Left forelimb (tissue), 1 donor: Measurements from ENCODE around the gene ATP6V1G3.
"Not testable (repeated sequence)": the region's sequence is repeated elsewhere in the genome, so short reads cannot be mapped to it uniquely, and the experiment has no call there.

Experiments
- DNase-seq: peaks from one replicate; pipeline ENCODE4 v3.0.0-alpha.2; 2018; ENCODE audit warnings: low spot score

The ATP6V1G3 gene

GRCh38 chr1:198496216-198497143 lies 44.0 kb downstream of the ATP6V1G3 start:
- DNase-seq: no peak

- no peak for DNase-seq
These were observed 44.8 kb downstream of the ATP6V1G3 start for GRCh38 chr1:198495631-198496030.

- no peak for DNase-seq
These were observed 45.8 kb downstream of the ATP6V1G3 start for GRCh38 chr1:198494658-198495103.

- no peak for DNase-seq
These were observed 46.3 kb downstream of the ATP6V1G3 start for GRCh38 chr1:198494139-198494538.

DNA sequence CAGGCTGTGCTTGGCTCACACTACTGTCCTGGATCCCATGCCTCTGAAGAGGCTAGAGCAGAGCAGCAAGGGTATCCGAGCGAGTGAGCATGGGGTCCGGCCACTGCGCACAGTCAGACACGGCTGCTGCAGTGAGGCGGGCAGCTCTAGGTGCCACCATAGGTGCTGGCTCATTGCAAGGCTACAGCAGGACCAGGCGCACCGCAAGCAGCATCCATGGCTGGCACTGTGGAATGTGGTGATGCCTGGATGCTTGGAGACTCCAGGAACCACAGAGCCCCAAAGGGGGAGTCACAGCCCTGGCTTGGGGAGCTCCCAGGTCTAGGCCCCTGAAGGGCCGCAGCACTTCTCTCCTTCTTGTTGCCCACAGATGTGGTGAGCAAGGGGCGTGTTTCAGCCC lies 47.2 kb downstream of the ATP6V1G3 start:
- DNase-seq: no peak

DNA sequence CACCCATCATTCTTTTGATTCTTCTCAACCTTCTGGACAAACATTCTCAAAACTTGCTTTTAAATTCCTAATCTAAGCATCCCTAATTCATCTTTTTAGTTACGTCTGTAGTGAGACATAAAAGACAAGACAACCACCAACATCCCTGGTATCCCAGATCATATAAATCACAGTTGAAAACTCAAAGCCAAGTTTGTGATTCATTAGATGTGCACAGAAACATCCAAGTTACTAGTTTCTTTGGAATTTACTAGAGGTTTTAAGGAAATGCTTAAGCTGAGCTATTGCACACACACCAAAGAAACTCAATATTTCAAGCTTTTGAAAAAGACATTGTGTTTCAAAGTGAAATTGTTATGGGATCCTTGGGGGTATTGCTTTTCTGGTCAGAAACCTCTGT lies 47.6 kb downstream of the ATP6V1G3 start:
- DNase-seq: no peak

DNA sequence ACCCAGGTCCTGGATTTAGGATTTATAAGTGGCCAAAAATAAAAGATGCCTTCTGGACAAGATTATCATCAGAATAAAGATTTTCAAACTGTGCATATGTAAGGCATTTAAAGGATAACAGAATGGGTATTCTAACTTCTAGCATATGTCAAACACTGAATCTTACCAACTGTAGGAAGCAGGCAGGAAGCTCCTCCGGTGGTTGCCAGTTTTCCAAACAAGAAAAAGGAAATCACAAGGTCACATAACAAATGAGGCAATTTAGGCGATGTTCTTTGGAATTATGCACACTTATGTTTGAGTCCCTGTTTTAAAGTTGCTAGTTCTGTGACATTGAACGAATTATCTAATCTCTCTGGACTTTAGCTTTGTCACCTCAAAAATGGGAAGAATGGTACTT lies 48.9 kb downstream of the ATP6V1G3 start:
- DNase-seq: no peak

DNA sequence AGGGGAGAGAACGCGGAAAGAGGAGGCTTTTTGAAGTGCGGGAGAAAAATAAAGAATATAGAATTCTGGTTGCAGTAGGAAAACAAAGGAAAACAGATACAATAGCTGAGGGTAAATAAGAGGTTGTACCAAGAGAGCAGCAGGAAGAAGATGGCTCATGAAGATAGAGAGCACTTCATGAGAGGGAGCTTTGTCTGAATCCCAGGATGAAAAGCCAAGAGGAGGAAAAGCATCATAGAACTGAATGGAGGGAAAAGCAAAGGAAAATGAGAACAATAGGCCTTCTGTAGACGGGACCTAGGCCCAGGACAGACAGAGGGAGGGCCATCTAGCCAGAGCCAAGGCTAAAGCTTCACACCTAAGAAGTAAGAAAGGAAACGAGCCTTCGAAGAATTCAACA lies 49.5 kb downstream of the ATP6V1G3 start:
- no peak for DNase-seq

DNA sequence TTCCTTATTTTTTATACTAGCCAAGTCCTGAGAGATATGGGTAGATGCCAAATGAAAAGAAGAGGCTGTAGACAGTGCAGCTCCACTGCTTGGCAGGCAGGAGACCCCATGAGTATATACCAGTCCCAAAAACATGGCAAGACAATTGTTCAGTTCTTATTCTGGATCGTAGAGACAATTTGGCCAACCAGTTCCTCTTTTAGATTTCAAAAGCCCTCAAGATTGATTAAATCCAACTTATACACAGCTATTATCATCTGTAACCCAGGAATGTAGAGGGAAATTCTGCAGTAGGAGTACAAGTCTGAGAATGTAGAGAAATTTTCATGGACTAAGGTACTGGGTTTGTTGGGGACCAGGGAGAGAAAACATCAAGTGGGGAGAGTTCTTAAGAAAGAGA lies 50.3 kb downstream of the ATP6V1G3 start:
- no peak for DNase-seq

DNA sequence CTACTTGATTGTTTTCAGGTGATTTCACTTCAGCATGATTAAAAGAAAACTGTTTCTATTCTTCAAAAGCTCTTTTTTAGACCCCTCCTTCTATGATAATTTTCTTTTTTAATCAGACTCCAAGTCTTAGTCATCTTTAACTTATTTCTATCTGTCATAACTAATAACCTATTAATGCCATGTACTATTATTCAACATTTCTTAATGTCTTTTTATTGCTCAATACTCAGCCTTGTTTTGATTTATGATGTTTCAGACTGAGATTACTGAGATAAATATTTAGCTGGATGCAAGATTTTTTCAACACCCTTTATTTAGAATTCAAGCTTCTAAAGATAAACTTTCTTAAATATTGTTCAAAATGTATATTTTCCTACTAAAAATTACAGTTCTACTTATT lies 53.6 kb downstream of the ATP6V1G3 start:
- DNase-seq: no peak

DNA sequence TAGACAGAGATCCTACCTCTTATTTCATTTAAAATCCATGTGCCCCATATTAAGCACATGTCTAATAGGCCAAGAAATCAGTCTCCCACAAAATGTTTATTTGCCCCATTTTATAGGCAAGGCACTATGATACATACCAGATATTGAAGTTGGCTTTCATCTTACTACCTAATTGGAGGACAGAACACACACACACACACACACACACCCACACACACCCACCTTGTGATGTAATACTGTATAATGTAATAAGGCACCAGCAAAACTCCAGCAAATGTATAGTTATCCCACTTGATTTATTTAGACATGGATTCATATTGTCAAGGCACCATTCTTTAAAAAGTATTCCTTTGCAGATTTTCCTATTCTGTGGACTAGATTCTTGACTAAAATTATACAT lies 56.8 kb downstream of the ATP6V1G3 start:
- no peak for DNase-seq

GRCh38 chr1:198483006-198483405 lies 57.5 kb downstream of the ATP6V1G3 start:
- no peak for DNase-seq

DNA sequence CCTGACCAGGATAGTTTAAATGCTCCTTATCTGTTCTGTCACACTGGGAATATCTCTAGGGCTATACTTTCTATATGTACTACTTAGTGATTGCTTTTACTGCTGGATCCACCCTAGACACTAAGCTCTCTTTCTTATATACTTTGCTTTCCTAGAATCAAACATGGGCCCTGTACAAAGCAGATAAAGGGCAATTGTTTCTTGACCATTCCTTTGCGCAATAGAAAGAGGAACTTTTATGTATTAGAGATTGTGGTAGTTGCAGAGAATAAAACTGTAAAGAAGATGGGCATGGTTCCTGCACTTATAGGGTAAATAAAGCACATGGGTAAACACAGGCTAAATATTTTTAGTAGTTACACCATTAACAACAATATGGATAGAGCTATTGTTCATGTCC lies 58.8 kb downstream of the ATP6V1G3 start:
- no peak for DNase-seq

DNA sequence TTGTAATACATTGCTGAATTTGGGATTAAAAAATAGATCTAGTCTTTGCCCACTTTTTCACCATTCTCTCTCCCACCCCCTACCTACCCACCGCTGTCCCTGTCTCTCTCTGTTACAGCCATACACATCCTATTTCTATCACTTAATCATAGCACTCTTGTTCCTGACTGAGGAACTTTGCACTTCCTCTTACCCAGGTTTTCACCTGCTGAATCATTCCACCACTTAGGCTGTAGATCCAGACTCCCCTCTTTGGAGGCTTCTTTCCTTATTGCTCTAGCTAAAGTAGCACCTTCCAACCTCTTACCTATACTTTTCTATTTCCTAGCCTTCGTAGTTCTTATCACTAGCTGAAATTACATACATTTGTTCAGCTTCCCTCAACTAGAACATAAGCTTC lies 59.6 kb downstream of the ATP6V1G3 start:
- no peak for DNase-seq

DNA sequence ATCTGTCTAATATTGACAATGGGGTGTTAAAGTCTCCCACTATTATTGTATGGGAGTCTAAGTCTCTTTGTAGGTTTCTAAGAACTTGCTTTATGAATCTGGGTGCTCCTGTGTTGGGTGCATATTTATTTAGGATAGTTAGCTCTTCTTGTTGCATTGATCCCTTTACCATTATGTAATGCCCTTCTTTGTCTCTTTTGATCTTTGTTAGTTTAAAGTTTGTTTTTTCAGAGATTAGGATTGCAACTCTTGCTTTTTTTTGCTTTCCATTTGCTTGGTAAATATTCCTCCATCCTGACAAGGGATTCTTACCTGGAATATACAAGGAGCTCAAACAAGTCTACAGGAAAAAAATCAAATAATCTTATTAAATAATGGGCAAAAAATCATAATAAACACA lies 63.1 kb downstream of the ATP6V1G3 start:
- not testable (repeated sequence) for DNase-seq
